GM19043 (cell line): Measurements from ENCODE around the gene GRK5.

Source experiments
- ATAC-seq: cut with Tn5 transposase; IDR thresholded peaks from one replicate; pipeline ENCODE4 v1.9.1; 2021; ENCODE audit warnings: low read depth; ENCODE audit not compliant: unreplicated experiment

GRK5 gene

GRCh38 chr10:119197921-119198320 lies 9.4 kb upstream of the GRK5 start:
- ATAC-seq = no peak

- no peak for ATAC-seq
These were observed 8.9 kb upstream of the GRK5 start for GRCh38 chr10:119198438-119198837.

GRCh38 chr10:119199231-119199992 lies 8.0 kb upstream of the GRK5 start:
- peak; percentile 61 for ATAC-seq

GRCh38 chr10:119201233-119201632 lies 6.1 kb upstream of the GRK5 start:
- ATAC-seq = no peak

GRCh38 chr10:119203006-119203405 lies 4.4 kb upstream of the GRK5 start:
- ATAC-seq = no peak

GRCh38 chr10:119205894-119206602 lies 1.3 kb upstream of the GRK5 start:
- peak; percentile 37 for ATAC-seq

- peak; percentile 42 for ATAC-seq
These were observed 587 bp upstream of the GRK5 start for GRCh38 chr10:119206603-119207365.

- ATAC-seq = no peak
These were observed 562 bp downstream of the GRK5 start for GRCh38 chr10:119207713-119208552.

- no peak for ATAC-seq
These were observed 1.2 kb downstream of the GRK5 start for GRCh38 chr10:119208553-119208940.

- ATAC-seq = no peak
These were observed 1.8 kb downstream of the GRK5 start for GRCh38 chr10:119209035-119209735.

GRCh38 chr10:119209736-119210355 lies 2.5 kb downstream of the GRK5 start:
- ATAC-seq = no peak

GRCh38 chr10:119210633-119211032 lies 3.3 kb downstream of the GRK5 start:
- no peak for ATAC-seq

GRCh38 chr10:119211176-119211575 lies 3.8 kb downstream of the GRK5 start:
- no peak for ATAC-seq

- no peak for ATAC-seq
These were observed 4.5 kb downstream of the GRK5 start for GRCh38 chr10:119211625-119212441.

GRCh38 chr10:119215371-119215770 lies 8.0 kb downstream of the GRK5 start:
- ATAC-seq = no peak

GRCh38 chr10:119216127-119216526 lies 8.8 kb downstream of the GRK5 start:
- no peak for ATAC-seq

- no peak for ATAC-seq
These were observed 10.0 kb downstream of the GRK5 start for GRCh38 chr10:119217401-119217800.

GRCh38 chr10:119217991-119218490 lies 10.7 kb downstream of the GRK5 start:
- ATAC-seq = no peak
